Fibroblast of lung (primary cell): ENCODE measurements around the gene COASY.

Source experiments
- EZH2 ChIP-seq: IDR thresholded peaks from 2 replicates; pipeline ENCODE4 v1.5.1; 2012; ENCODE audit warnings: low read length, control low read depth, mild to moderate bottlenecking; ENCODE audit errors: missing control alignments
- TF ChIP-seq, protein P1 (sequence below), 2 donors: IDR thresholded peaks in 1 of 2; conservative IDR thresholded peaks in 1 of 2; 1 replicate in 1 of 2; 2 replicates in 1 of 2; pipeline ENCODE4 v1.5.1; 2011 to 2012; ENCODE audit warnings: low read length in 2 of 2, control low read depth in 1 of 2, inconsistent platforms in 1 of 2, low read depth in 1 of 2, mild to moderate bottlenecking in 1 of 2

GRCh38 chr17:42525221-42525620 is 36.7 kb upstream of the COASY start:
- TF ChIP-seq, protein P1, sequence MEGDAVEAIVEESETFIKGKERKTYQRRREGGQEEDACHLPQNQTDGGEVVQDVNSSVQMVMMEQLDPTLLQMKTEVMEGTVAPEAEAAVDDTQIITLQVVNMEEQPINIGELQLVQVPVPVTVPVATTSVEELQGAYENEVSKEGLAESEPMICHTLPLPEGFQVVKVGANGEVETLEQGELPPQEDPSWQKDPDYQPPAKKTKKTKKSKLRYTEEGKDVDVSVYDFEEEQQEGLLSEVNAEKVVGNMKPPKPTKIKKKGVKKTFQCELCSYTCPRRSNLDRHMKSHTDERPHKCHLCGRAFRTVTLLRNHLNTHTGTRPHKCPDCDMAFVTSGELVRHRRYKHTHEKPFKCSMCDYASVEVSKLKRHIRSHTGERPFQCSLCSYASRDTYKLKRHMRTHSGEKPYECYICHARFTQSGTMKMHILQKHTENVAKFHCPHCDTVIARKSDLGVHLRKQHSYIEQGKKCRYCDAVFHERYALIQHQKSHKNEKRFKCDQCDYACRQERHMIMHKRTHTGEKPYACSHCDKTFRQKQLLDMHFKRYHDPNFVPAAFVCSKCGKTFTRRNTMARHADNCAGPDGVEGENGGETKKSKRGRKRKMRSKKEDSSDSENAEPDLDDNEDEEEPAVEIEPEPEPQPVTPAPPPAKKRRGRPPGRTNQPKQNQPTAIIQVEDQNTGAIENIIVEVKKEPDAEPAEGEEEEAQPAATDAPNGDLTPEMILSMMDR (conservative IDR thresholded peaks at IDR 0.05 in 1 of 2, IDR thresholded peaks at IDR 0.05 in 1 of 2; ENCODE audit: low read depth in 1 of 2, low read length in 2 of 2), result no peak
- TF ChIP-seq EZH2, result no peak
